ENCODE results near the gene OTUD4. TPM values are rescaled to one million over a fixed set of nuclear protein-coding genes. Genes with fewer than 3 reads are reported as not detected.

OTUD4 gene
- total RNA-seq, 1 experiment from 2014 or later, result 44.2 TPM

- no peaks in the 10 kb centered on the region for H3K27me3 ChIP-seq (replicated peaks; ENCODE audit: insufficient read depth, low read depth, low read length, poor library complexity)
- DNase-seq (ENCODE audit: low spot score), result no peak
- TF ChIP-seq CTCF (conservative IDR thresholded peaks at IDR 0.05; ENCODE audit: low read depth, low read length), result no peak
- intact Hi-C loops (cut with micrococcal nuclease; ENCODE audit: unreplicated experiment), result no loop called here
- H3K27ac ChIP-seq (ENCODE audit: low read depth, low read length, poor library complexity, severe bottlenecking), result no peak overlapping the region
- BruUV-seq (replicated peaks), result no TSS peak
- no peaks in the 10 kb centered on the region for H3K4me1 ChIP-seq (ENCODE audit: insufficient read depth, low read length, poor library complexity, severe bottlenecking)
- no peaks in the 10 kb centered on the region for H3K9me3 ChIP-seq (ENCODE audit: low read depth, low read length, poor library complexity, severe bottlenecking)
- ChIA-PET CTCF (no interaction called here), POLR2A (ENCODE audit: low non-redundant PET) (no interaction called here)
- no peaks in the 10 kb centered on the region for H3K36me3 ChIP-seq (ENCODE audit: insufficient read depth, low read length, poor library complexity, severe bottlenecking)
- no peak overlapping the region for H3K4me3 ChIP-seq (ENCODE audit: low read depth, low read length, poor library complexity, severe bottlenecking)
These were observed 16.4 kb upstream of the OTUD4 start for GRCh38 chr4:145196747-145197146.

- ChIA-PET CTCF (no interaction called here), POLR2A (ENCODE audit: low non-redundant PET) (no interaction called here)
- no peak for DNase-seq (ENCODE audit: low spot score)
- BruUV-seq (replicated peaks), result no TSS peak
- no peak overlapping the region for H3K4me3 ChIP-seq (ENCODE audit: low read depth, low read length, poor library complexity, severe bottlenecking)
- intact Hi-C loops (cut with micrococcal nuclease; ENCODE audit: unreplicated experiment), result no loop called here
- H3K27ac ChIP-seq (ENCODE audit: low read depth, low read length, poor library complexity, severe bottlenecking), result no peak overlapping the region
- H3K9me3 ChIP-seq (ENCODE audit: low read depth, low read length, poor library complexity, severe bottlenecking), result no peaks in the 10 kb centered on the region
- TF ChIP-seq EZH2 (IDR thresholded peaks at IDR 0.05; ENCODE audit: borderline replicate concordance, low read depth, low read length, poor library complexity, severe bottlenecking), result no peak
- TF ChIP-seq CTCF (conservative IDR thresholded peaks at IDR 0.05; ENCODE audit: low read depth, low read length), result no peak
- no peaks in the 10 kb centered on the region for H3K36me3 ChIP-seq (ENCODE audit: insufficient read depth, low read length, poor library complexity, severe bottlenecking)
- H3K4me1 ChIP-seq (ENCODE audit: insufficient read depth, low read length, poor library complexity, severe bottlenecking), result no peaks in the 10 kb centered on the region
- H3K27me3 ChIP-seq (replicated peaks; ENCODE audit: insufficient read depth, low read depth, low read length, poor library complexity), result no peaks in the 10 kb centered on the region
These were observed 15.0 kb upstream of the OTUD4 start for GRCh38 chr4:145195167-145195952.

- CTCF ChIA-PET, result no interaction called here
- TF ChIP-seq EZH2 (IDR thresholded peaks at IDR 0.05; ENCODE audit: borderline replicate concordance, low read depth, low read length, poor library complexity, severe bottlenecking) (no peak), CTCF (conservative IDR thresholded peaks at IDR 0.05; ENCODE audit: low read depth, low read length) (no peak)
- H3K36me3 ChIP-seq (ENCODE audit: insufficient read depth, low read length, poor library complexity, severe bottlenecking), result no peaks in the 10 kb centered on the region
- POLR2A ChIA-PET (ENCODE audit: low non-redundant PET), result no interaction called here
- intact Hi-C loops (cut with micrococcal nuclease; ENCODE audit: unreplicated experiment), result no loop called here
- no peaks in the 10 kb centered on the region for H3K4me1 ChIP-seq (ENCODE audit: insufficient read depth, low read length, poor library complexity, severe bottlenecking)
- H3K4me3 ChIP-seq (ENCODE audit: low read depth, low read length, poor library complexity, severe bottlenecking), result no peak overlapping the region
- DNase-seq (ENCODE audit: low spot score), result no peak
- no peaks in the 10 kb centered on the region for H3K9me3 ChIP-seq (ENCODE audit: low read depth, low read length, poor library complexity, severe bottlenecking)
- H3K27ac ChIP-seq (ENCODE audit: low read depth, low read length, poor library complexity, severe bottlenecking), result no peak overlapping the region
- BruUV-seq (replicated peaks), result no TSS peak
- H3K27me3 ChIP-seq (replicated peaks; ENCODE audit: insufficient read depth, low read depth, low read length, poor library complexity), result no peaks in the 10 kb centered on the region
These were observed 9.6 kb upstream of the OTUD4 start for GRCh38 chr4:145189981-145190380.
